NCI-H146 (cell line): ENCODE results near the gene ADAM12.

Experiments
- DNase-seq: peaks from one replicate; lab custom pipeline; 2025; lab: John Stamatoyannopoulos, UW

The ADAM12 gene

DNA sequence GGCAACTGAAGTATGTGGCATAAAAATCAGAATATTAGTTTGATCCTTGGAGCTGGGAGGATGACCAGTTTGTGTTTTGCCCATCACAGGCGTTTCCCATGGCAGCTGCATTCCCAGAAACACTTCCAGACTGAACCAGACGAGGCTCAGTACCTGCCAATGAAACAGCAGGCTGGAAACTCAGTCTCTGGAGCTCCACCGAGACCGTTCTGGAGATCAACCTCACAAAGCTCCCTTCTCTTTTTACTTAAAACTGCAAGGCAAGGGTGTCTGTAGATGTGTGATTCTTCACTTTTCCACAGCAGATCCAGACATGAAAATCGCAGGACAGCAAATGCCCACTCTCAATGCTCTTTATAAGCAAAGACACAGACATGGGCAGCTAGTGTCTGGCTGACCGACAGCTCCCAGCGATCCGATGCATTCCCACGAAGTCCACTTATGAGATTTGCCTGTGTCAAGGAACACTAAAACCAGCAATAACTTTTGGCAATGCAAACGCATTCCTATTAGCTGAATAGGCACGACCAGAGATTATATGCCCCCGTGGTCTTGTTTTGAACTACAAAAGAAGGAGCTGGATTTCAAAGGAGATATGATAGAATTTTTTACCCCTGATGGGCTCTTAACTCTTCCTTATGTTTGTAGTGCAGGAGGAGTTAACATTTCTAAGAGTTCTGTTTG lies 72.6 kb downstream of the ADAM12 start:
- DNase-seq: no peak

DNA sequence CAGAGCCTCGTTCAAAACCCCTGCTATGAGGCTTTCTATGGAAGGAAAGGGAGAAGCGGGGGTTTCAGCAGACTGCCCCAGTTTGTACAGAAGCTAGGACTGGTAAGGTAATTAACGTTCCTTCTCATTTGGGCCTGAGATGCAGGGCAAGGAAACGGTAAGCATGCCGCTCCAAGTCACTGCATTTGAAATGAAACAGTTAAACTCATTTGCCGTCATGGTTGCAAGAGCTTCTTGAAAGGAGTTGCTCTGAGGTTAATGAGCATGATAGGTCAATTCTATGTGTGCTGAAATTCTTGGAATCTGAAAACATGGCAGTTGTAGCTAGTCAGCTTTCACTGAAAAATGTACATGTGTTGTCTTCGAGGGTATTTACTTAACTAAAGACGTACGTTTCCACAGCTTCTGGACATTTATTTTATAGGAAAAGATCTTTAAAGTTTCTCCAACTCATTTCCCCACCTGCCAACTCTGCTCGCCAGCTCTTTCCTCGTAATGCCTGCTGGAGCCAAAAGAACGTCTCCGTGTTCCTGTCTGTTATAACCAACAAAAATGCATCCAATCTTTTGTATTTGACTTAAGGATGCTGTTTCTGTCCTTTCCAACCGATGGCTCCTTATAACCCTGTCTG lies 73.3 kb downstream of the ADAM12 start:
- no peak for DNase-seq

- no peak for DNase-seq
These were observed 76.1 kb downstream of the ADAM12 start for GRCh38 chr10:126312167-126312566.

- DNase-seq: no peak
These were observed 78.9 kb downstream of the ADAM12 start for GRCh38 chr10:126309228-126309883.

DNA sequence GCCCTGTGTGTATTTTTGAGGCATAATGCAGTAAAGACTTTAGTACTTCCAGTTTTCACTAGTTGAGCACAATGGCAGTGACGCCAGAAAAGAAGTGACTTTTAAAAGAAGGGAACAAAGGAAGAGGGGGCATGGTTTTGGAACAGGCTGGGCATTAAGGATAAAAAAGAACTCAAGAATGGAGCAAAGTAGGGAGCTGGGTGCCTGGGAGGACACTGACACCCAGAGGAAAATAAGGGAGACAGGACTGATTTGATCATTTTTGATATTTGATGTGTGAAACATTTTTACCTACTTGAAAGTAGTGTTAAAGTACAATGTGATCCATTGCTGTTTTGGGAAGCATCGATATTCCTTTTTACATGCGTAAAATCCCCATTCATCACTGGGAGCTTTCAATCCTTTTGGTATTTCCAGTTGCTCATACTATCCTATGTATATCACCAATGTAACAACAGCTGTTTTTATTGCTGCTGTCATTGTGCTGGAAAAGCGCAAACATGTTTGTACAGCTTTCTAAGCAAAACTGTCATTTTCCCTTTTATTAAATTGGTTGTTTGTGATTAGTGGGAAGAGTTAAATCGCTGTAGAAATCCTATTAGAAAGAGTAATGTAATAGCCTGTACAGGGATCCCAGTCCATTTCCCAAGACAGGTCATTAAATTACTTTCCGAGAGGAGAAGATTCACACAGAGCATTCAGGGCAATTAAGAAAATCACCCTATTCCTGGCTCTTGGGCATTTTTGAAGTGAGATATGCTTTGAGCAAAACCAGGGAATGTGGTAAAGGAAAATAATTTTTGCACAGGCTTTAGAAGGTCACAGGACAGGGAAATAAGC lies 85.2 kb downstream of the ADAM12 start:
- DNase-seq: peak; percentile 14

DNA sequence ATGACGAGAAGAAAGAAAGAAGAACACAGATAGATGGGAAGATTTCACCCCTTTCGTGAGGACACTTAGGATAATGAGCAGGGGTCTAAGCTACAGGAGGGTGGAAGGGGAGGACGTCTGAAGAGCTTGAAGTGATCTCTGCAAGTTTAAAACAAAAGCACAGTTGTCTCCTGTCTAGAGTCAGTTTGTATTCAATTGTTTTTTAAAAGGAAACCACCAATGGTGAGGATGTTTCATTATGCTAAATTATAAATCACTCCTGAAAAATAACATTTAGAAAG lies 85.9 kb downstream of the ADAM12 start:
- no peak for DNase-seq

DNA sequence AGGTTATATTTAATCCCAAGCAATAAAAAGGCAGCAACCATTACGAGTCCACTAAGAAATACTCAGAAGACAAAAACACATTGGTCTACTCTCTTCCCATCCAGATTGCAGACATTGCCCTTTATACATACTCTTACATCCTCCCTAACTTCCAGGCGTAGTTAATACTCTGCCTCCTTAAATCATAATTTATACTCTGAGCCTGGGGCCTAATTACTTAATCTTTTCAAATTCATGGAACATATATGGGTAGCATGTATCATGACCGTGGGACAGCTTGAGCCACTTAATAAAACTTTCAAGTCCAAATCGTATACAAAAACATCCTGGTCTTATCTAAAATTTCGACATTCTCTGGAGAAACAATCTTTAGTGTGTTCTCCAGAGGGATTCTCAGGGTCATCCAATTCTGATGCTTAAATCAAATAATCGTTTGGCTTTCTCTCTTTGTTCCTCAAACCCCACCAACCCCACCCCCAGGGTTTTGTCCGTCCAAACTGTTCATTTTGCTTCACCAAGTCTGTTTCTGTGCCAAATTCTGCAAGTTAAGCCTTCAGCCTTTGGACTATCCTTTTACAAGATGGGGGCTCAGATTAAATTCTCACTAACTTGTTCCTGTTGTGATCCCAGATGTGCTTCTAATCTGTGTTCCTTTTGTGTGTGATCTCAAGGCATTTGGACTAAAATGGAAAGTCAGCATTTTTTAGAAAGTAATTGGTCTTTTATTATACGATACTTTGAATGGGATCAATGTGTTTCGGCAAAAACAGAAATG lies 86.4 kb downstream of the ADAM12 start:
- no peak for DNase-seq

DNA sequence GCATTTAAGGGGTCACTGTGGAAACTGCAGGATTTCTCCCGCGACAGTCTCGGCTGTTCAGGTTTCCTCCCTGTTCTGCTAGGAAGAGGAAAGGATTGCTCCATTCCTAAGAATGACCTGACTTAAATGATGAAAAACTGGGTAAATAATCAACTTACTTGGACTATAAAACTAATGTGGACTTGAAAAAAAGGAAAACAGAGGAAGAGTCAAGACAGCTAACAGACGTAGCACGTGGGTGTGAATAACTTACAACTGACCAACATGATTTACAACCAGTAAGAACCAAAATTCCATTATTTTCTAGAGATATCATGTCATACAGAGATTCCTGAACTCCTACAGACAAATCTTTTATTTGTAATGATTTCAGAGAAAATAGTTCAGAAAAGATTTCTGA lies 93.8 kb downstream of the ADAM12 start:
- no peak for DNase-seq

GRCh38 chr10:126290232-126290631 lies 98.0 kb downstream of the ADAM12 start:
- peak; percentile 37 for DNase-seq

DNA sequence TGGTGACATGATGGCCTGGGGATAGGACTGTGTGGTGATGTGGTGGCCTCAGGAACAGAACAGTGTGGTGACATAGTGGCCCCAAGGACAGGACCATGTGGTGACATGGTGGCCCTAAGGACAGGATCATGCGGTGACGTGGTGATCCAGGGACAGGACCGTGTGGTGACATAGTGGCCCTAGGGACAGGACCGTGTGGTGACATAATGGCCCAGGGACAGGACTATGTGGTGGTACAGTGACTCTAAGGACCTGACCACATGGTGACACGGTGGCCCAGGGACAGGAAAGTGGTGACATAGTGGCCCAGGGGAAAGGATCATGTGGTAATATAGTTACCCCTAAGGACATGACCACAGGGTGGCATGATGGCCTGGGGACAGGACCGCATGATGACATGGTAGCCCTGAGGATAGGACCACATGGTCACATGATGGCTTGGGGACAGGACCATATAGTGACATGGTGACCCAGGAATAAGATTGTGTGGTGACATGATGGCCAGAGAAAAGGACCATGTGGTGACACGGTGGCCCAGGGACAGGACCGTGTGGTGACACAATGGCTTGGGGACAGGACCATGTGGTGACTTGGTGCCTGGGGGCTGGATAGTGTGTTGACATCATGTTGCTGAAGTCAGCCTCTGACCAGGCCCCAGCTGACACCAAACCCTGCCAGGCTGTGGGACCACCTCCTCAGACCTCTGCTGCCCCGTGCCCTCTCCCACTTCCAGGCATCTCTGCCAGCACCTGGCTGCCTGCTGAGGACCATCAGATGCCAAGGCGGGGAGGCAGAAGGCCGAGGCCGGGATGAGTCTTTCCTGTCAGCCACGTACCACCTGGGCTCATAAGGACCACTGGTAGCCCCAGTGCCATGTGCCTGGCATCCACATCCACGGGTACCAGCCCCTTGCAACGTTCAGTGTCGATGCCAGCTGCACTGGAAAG lies 99.5 kb downstream of the ADAM12 start:
- no peak for DNase-seq

- DNase-seq: no peak
These were observed 102.0 kb downstream of the ADAM12 start for GRCh38 chr10:126286256-126286780.

DNA sequence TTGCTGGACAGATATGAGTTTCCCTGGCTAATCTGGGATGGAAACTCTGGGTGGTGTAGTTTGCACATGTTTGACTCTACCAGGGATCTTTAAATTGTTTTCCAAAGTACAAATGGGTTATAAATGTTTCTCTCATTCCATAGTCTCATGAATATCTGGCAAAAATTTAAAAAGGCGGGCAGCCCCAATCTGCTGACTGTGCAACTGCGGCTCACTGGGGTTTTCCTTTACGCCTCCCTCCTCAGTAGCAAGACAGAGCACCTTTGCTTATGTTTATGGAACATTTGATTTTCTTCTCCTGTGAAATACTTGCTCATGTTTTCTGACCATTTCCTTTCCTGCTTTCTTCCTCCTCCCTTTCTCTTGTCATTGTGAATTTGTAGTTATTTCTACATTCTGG lies 105.0 kb downstream of the ADAM12 start:
- DNase-seq: no peak

DNA sequence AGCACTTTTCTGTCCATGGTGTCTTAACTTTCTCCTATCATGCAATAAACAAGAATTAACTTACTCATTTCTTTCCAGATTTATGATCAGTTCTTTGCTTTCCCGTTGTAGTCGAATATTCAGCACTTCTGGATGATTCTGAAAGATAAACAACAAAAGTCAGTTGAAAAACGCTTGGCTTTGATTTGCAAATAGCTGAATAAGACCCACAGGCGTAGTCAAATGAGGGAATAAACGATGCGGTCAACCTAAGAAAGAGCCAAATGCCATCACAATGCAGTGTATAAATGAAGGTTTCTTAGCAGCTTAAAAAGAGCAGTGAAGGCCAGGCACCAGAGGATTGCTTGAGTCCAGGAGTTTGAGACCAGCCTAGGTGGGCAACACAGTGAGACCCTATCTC lies 109.4 kb downstream of the ADAM12 start:
- DNase-seq: no peak

DNA sequence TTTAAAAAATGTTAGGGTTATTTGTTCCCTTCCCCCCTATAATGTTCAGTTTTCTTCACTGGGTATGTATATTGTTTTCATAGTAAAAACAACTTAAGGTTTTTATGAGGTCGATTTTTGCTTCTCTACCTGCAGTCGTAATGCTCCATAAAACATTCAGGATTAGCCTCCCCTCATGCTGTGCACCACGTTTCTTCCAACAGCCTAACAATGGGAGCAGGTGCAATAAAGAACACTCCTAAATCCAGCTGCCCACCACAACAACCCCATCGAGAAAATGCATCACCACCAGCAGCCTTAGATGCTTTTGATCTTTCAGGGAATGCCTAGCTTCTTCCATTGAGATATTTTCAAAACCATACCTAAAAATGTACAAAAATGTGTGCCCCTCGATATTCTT lies 111.1 kb downstream of the ADAM12 start:
- DNase-seq: peak; percentile 82

DNA sequence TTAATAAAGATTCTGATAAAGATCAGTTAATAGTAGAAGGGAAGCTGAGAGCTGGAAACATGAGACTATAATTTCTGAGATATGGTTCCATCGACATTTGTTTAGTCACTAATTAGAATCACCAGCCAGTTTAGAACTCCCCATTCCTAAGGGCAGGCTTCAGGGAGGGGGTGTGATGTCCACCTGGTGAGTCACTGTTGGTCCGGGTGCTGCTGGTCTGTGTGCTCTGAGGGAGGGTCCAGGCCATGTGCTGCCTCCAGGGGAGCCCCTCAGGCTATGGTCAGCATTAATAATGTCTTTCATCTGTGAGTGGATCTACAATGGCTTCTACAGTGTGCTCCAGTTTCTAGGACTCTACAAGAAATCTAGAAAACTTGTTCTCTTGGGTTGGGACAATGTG lies 115.8 kb downstream of the ADAM12 start:
- peak; percentile 87 for DNase-seq

GRCh38 chr10:126270111-126270510 lies 118.2 kb downstream of the ADAM12 start:
- no peak for DNase-seq

GRCh38 chr10:126268013-126268920 lies 120.0 kb downstream of the ADAM12 start:
- no peak for DNase-seq

- no peak for DNase-seq
These were observed 123.9 kb downstream of the ADAM12 start for GRCh38 chr10:126264102-126265018.
